Activated naive CD4-positive, alpha-beta T cell (primary cell): ENCODE results near the gene PYGB.

Experiments used
- DNase-seq, 4 experiments: peaks; one replicate each; lab custom pipeline; 2025; lab: John Stamatoyannopoulos, UW

Gene PYGB

GRCh38 chr20:25271486-25272222 is 23.8 kb downstream of the PYGB start:
- DNase-seq, result no peak

DNA sequence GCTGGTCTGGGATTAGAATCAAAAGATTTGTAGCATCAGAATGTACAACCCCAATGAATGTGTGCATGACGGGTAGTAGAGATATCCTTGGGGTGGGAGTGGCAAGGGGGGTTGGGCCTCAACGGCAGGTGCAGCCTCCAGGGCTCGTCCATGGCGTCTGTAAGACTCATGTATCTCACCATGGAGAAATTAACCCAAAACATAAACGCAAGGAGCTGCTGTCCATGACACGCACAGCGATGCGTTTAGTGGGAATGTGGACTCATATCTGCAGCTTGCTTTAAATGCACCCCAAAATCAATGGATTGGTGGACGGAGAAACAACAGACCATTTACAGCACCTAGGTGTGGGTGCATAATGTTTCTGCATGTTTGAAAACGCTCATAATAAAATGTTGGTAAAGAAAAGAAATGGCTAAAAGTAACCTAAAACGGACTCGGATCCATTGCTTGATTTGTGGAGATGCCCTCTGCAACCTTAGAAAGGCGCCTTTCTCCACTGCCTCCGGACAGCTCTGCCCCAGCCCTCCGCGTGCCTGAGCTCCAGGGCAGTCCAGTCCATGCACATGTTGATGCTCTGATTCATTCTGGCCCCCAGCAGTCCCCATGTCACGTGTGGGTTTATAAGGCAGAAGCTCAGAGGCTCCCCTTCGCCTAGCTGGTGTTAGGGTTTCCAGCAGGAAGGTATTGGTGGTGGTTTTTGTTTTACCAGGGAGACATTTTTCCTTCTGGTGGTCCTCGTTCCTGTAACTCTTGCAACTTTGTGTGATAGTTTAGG is 24.5 kb downstream of the PYGB start:
- DNase-seq, result no peak

GRCh38 chr20:25273046-25273445 is 25.2 kb downstream of the PYGB start:
- DNase-seq, result no peak

GRCh38 chr20:25273541-25274358 is 25.9 kb downstream of the PYGB start:
- DNase-seq, result no peak

DNA sequence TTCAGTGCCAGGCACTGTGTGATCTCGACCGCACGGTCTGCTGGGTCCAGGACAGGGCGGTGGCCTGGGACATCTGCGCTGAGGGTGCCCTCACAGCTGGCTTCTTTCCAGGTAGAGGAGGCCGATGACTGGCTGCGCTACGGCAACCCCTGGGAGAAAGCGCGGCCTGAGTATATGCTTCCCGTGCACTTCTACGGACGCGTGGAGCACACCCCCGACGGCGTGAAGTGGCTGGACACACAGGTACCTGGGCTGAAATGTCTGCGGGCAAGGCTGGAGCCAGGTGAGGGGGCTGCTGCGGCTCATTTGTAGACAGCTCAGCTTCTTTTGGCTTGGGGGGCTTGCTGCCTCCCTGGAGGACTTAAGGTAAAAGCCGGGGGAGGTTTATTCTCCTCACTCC is 26.6 kb downstream of the PYGB start:
- no peak for DNase-seq

DNA sequence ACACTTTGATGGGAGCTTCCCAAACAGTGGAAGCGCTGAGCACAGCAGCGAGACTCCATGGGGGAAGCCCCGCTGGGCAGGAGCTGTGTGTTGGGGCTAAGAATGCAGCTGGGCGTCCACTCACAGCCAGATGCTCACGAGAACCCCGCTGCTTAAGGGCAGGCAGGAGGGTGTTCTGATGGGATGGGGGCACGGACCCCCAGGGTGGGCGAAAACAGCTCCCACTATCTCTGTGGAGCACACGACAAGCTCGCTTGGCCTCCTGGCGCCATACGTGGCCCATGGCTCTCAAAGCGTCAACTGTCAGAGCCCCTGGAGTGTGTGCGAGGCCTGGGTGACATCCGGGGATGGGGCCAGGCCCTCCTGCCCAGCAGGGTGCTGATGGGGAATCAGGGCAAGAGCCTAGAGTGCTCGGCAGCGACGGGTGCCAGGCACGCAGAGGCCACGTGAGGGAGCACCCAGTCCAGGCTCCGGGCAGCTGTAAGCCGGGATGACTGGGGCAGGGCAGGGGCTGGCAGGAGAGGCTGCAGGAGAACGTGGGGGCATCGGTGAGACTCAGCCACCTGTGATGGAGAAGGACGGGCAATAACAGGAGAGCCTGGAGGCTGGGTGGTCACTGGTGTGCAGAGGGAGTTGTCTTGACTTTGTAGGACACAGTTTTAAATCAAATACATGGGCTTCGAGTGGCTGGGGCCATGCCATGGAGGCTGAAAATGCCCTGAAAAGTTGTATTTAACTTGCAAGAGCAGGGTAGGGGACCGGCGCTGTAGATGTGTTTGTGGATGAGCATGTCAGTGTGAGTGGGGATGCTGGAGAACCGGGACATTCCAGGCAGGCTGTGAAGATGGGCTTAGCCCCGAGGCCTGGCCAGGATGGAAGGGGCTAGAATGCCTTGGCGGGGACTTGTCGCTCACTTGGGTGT is 27.3 kb downstream of the PYGB start:
- no peak for DNase-seq

DNA sequence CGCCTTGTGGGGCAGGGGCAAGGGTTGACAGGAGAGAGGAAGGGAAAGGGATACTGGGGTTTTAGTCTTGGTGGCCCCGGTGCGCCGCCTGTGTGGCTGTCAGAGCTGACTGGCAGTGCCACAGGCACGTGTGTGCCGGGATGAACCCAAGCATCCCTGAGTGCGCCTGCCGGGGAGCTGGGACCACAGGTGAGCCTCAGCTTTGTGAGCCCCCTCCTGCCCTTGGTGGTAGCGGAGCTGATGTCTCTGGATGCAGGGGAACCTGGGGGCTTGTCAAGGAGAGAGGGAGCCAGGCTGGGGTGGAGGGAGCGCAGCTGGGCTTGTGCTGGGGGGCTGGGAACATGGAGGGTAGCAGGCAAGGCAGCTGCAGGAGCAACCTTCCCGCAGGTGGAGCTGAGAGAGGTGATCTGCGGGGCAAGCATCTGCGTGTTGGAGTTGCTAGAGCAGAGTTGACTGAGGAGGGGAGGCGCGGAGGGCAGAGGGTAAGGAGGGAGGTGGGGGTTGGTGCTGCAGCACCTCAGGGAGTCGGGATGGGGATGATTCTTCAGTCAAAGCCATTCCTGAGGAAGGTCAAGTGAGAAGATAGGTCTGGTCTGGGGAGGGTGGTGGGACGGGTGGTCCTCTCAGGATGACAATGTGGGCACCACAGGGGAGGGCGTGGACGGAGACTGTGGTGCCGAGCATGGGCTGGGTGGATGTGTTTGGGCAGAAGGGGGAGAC is 28.1 kb downstream of the PYGB start:
- DNase-seq, result no peak

GRCh38 chr20:25276533-25277050 is 28.7 kb downstream of the PYGB start:
- no peak for DNase-seq

DNA sequence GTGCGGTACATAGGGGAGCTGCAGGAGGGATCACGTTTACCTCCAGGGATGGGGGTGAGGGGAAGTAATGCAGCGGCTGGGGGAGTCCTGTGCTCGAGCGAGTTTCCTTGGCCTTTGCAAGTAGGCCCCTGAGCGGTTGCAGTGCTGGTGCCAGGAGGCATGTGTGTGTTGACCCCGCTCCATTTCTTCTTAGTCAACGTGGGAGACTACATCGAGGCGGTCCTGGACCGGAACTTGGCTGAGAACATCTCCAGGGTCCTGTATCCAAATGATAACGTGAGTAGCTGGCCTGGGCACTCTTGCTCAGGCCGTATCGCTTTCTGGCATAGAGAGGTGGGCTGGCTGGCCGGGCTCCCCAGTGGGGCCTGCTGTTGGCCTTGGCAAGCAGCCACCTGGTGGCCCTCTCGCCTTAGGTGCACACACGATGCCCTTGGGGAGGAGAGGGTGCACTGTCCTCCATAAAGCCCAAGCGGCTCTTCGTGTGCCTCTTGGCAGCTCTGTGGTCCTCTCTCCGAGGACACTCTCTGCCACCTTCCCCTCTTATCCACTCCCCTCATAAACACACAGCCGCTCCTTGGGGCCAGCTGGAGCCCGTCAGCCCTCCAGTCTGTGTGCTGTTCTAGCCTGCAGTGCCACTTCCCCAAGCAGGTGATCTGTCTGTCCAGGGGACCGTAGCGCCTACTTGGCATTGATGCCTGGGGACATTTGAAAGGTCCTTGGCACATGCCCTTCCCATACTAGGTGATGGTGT is 29.3 kb downstream of the PYGB start:
- no peak for DNase-seq

DNA sequence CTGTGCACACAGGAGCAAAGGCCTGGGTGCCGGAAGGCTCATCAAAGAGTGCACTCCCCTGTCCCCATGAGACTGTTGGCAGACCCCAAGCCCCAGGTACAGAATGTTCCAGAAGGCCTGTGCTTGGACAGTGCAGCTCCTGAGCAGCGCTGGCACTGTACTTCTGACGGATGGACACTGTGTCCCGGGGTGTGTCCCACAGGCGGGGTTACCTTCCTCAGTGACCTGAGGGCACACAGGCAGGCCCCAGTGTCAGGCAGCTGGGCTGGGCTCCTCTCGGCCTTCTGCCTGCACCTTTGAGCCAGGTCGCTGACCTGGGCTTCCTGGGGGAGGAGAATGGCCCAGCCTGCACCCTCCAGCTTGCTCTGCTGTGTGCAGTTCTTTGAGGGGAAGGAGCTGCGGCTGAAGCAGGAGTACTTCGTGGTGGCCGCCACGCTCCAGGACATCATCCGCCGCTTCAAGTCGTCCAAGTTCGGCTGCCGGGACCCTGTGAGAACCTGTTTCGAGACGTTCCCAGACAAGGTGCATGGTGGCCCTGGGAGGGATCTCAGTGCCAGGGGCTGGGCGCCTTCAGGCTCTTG is 30.1 kb downstream of the PYGB start:
- DNase-seq, result no peak

DNA sequence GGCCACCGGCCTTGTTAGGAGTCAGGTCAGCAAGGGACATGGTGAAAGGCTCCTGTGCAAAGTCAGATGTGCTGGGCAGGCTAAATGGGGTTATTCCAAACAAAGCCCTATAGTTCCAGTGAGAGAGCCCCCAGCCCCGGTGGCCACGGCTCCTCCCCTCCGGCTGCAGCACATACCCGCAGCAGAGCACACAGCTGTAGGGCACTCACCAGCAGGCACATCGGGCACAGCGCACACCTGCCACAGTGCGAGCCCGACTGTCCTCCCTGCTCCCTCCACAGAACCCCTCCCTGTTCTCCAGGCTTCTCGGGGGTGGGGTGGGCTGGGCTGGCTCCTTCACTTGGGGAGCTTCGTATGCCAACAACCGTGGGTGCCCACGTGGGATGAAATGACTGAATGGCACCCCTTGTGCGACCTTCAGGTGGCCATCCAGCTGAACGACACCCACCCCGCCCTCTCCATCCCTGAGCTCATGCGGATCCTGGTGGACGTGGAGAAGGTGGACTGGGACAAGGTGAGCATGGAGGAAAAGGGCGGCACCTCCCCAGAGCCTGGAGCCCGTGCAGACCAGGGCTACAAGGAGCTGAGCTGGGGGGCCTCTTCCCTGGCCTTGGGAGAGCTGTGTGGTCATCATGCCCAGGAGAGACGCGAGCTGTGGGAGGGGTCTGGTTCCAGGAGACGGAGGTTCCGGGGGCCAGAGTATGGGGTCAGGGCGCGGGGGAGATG is 30.9 kb downstream of the PYGB start:
- no peak for DNase-seq

- no peak for DNase-seq
Measured at GRCh38 chr20:25279403-25279802, 31.5 kb downstream of the PYGB start.

- DNase-seq, result no peak
Measured at GRCh38 chr20:25280051-25280573, 32.2 kb downstream of the PYGB start.

DNA sequence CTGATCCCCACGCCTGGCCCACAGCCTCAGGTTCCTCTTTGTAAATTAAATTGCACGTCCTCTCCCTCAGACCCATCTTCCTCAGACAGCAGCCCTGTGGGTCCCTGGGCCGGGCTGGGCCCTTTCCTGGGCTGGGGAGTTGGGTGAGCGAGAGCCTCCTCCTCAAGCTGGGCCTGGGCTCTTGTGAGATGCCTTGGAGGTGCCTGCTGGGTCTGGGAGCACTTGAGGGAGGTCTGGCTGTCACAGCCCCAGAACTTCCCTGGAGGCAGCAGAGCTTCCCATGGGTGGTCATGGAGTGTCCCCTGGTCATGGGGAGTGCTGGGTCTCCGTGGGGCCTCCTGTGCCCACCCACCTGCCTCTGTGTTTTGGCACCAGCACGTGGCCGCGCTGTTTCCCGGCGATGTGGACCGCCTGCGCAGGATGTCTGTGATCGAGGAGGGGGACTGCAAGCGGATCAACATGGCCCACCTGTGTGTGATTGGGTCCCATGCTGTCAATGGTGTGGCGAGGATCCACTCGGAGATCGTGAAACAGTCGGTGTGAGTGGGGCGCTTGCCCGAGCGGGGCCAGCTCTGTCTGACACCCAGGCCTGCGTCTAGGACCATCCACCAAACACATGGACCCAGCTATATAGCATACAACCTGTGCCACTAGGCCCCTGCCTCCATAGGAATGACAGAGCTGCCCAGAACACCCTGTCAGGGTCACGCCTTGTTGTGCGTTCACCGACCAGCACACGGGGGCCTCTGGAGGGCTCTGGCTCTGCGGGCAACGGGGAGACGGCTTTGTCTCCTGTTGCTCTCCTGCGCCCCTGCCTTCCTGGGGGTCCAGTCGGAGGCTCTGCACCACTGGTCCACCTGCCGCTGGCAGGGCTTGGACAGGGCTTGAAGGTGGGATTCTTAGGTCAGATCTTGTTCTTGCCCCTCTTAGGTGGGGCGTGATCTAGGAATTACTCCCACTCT is 33.0 kb downstream of the PYGB start:
- DNase-seq, result no peak

DNA sequence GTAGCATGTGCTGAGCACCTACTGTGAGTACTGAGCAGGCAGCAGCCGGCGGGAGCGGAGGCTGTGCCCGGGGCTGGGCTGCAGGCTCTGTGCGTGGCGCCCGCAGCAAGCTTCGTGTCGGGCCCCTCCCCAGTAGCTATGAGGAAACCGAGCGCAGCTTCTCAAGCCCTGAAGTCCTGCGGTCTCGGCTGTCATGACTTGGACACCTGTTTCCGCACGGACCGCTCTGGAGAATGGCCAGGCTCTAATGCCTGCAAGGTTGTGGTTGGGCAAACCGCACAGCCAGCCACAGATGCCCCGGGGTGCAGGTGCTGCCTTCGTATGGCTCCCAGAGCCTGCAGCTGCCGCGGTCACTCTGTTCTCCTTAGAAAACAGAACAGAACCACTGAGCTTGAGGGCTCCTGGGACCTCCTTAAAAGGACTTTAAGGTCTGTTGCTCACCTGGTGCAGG is 33.7 kb downstream of the PYGB start:
- no peak for DNase-seq

DNA sequence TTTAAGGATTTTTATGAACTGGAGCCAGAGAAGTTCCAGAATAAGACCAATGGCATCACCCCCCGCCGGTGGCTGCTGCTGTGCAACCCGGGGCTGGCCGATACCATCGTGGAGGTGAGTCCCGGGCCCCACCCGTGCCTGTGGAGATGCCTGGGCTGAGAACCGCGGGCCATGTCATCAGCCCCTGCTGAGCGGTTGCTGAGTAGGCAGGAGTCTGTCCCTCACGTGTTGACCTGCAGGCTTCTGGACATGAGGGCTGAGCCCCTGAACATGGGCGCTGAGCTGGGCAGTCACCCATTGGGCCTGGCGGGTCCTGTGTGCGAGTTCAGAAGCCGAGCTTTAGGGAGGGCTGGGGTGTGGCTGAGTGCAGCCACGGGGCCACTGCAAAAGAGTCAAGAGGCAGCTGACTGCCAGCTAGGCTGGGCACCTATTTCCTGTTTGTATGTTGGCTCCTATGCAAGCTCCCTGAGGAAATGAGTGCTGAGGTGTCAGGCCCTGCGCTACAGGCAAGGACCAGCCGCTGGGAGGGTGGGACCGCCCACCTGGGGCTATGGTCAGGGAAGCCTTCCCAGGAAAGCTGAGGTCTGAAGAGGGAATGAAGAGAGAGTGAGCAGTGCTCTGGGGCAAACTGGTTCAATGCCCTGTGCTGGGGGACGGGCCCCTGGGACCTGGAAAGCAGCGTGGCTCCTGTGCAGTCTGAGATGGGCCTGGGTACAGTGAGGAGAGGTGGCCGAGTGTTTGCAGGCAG is 34.3 kb downstream of the PYGB start:
- no peak for DNase-seq

- DNase-seq, result no peak
Measured at GRCh38 chr20:25282796-25283195, 34.9 kb downstream of the PYGB start.
